Stimulated activated CD8-positive, alpha-beta memory T cell treated with anti-CD3 and anti-CD28 coated beads, Interleukin-15, amount 100 ng/mL, for 24 hours (primary cell): ENCODE data around the gene SH2D3C.
"Not testable (repeated sequence)": the region's sequence is repeated elsewhere in the genome, so short reads cannot be mapped to it uniquely, and the experiment has no call there.

ENCODE experiments used
- DNase-seq: peaks from one replicate; pipeline ENCODE4 v3.0.0-alpha.2; 2020; ENCODE audit warnings: low read depth

The SH2D3C gene

GRCh38 chr9:127785023-127785932 lies 6.8 kb upstream of the SH2D3C start:
- DNase-seq: peak; percentile 79

- no peak for DNase-seq
These were observed 4.9 kb upstream of the SH2D3C start for GRCh38 chr9:127783111-127784008.

- DNase-seq: no peak
These were observed 3.3 kb upstream of the SH2D3C start for GRCh38 chr9:127781806-127782205.

GRCh38 chr9:127780909-127781308 lies 2.4 kb upstream of the SH2D3C start:
- DNase-seq: not testable (repeated sequence)

GRCh38 chr9:127780126-127780885 lies 1.8 kb upstream of the SH2D3C start:
- no peak for DNase-seq

GRCh38 chr9:127779136-127779981 lies 893 bp upstream of the SH2D3C start:
- DNase-seq: no peak

GRCh38 chr9:127777368-127777980 lies 992 bp downstream of the SH2D3C start:
- DNase-seq: no peak

- DNase-seq: no peak
These were observed 1.6 kb downstream of the SH2D3C start for GRCh38 chr9:127776924-127777289.

GRCh38 chr9:127776195-127776923 lies 2.1 kb downstream of the SH2D3C start:
- DNase-seq: no peak

- DNase-seq: no peak
These were observed 4.5 kb downstream of the SH2D3C start for GRCh38 chr9:127773981-127774380.

GRCh38 chr9:127773272-127773671 lies 5.2 kb downstream of the SH2D3C start:
- no peak for DNase-seq

GRCh38 chr9:127772603-127773002 lies 5.9 kb downstream of the SH2D3C start:
- DNase-seq: no peak

- DNase-seq: no peak
These were observed 6.8 kb downstream of the SH2D3C start for GRCh38 chr9:127771570-127772189.

GRCh38 chr9:127770905-127771569 lies 7.4 kb downstream of the SH2D3C start:
- DNase-seq: peak; percentile 96

- DNase-seq: no peak
These were observed 7.9 kb downstream of the SH2D3C start for GRCh38 chr9:127770583-127770904.

GRCh38 chr9:127769929-127770582 lies 8.4 kb downstream of the SH2D3C start:
- DNase-seq: no peak

GRCh38 chr9:127769101-127769500 lies 9.4 kb downstream of the SH2D3C start:
- DNase-seq: no peak

GRCh38 chr9:127768698-127769097 lies 9.8 kb downstream of the SH2D3C start:
- no peak for DNase-seq

- DNase-seq: no peak
These were observed 10.5 kb downstream of the SH2D3C start for GRCh38 chr9:127767909-127768331.
